DOHH2 (cell line): Measurements from ENCODE around the gene KLHL26.

Source experiments
- H3F3A ChIP-seq: fragments of 200-600 bp; sonication (generic), shearing (Covaris generic); 2 replicates; pipeline ENCODE4 v1.6.0; 2016; ENCODE audit warnings: antibody characterized with exemption, mild to moderate bottlenecking; ENCODE audit not compliant: control insufficient read depth, insufficient read depth
- H3K27ac ChIP-seq: fragments of 200-600 bp; sonication (generic); 2 replicates; pipeline ENCODE4 v1.5.1; 2014; ENCODE audit warnings: low read depth, mild to moderate bottlenecking, low read length, moderate library complexity
- H3K27me3 ChIP-seq: fragments of 200-600 bp; sonication (generic); 2 replicates; pipeline ENCODE4 v1.6.1; 2014; ENCODE audit warnings: mild to moderate bottlenecking, low read length, mixed read lengths; ENCODE audit not compliant: control insufficient read depth
- H3K36me3 ChIP-seq: fragments of 200-600 bp; sonication (generic); 2 replicates; pipeline ENCODE4 v1.6.1; 2014; ENCODE audit warnings: mild to moderate bottlenecking, low read length, moderate library complexity, mixed read lengths; ENCODE audit not compliant: control insufficient read depth
- H3K4me1 ChIP-seq: fragments of 200-600 bp; sonication (generic); 2 replicates; pipeline ENCODE4 v1.6.1; 2014; ENCODE audit warnings: mild to moderate bottlenecking, low read length, mixed read lengths; ENCODE audit not compliant: control insufficient read depth
- H3K4me2 ChIP-seq: fragments of 200-600 bp; sonication (generic); 2 replicates; pipeline ENCODE4 v1.6.0; 2014; ENCODE audit warnings: mild to moderate bottlenecking, low read length, moderate library complexity
- H3K4me3 ChIP-seq: fragments of 200-600 bp; sonication (generic); 2 replicates; pipeline ENCODE4 v1.5.1; 2014; ENCODE audit warnings: mild to moderate bottlenecking, low read length, mixed read lengths
- H3K79me2 ChIP-seq: fragments of 200-600 bp; sonication (generic); 2 replicates; pipeline ENCODE4 v1.6.1; 2014; ENCODE audit warnings: mild to moderate bottlenecking, low read length, mixed read lengths; ENCODE audit not compliant: control insufficient read depth
- H3K9me2 ChIP-seq: fragments of 200-600 bp; sonication (generic); replicated peaks from 2 replicates; pipeline ENCODE4 v1.6.1; 2014; ENCODE audit warnings: mild to moderate bottlenecking, low read length, mixed read lengths; ENCODE audit not compliant: control insufficient read depth
- H3K9me3 ChIP-seq: fragments of 200-600 bp; sonication (generic); 2 replicates; pipeline ENCODE4 v1.6.1; 2014; ENCODE audit warnings: antibody characterized with exemption, low read length, mixed read lengths; ENCODE audit not compliant: control insufficient read depth, insufficient read depth
- H4K20me1 ChIP-seq: fragments of 200-600 bp; sonication (generic); 2 replicates; pipeline ENCODE4 v1.6.0; 2014; ENCODE audit warnings: low read depth, mild to moderate bottlenecking, antibody characterized with exemption, low read length, moderate library complexity; ENCODE audit not compliant: control insufficient read depth, insufficient read depth
- EZH2phosphoT487 ChIP-seq: fragments of 200-600 bp; sonication (generic); IDR thresholded peaks from 2 replicates; pipeline ENCODE4 v1.6.1; 2017; ENCODE audit warnings: borderline replicate concordance, mild to moderate bottlenecking, antibody characterized with exemption, low read length, moderate library complexity, mixed read lengths
- TF ChIP-seq, protein P1 (sequence below): fragments of 200-600 bp; sonication (generic); IDR thresholded peaks from one replicate; pipeline ENCODE4 v1.5.1; 2014; ENCODE audit warnings: antibody characterized with exemption, mild to moderate bottlenecking, low read depth, low read length; ENCODE audit not compliant: poor library complexity, severe bottlenecking

The KLHL26 gene

DNA sequence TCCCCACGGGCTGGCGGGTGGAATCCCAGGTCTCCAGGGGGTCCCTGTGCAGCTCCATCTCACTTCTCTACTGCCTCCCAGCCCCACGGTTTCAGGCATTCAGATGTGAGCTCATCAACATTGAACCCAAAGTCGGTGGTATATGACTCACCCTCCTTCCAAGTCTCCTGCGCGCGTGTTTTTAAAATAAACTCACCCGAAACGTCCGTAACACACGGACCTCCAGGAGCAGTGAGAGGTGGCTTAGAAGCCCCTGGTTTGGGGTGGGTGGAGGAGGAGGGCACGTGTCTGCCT lies 32.6 kb downstream of the KLHL26 start:
- Histone ChIP-seq H3K4me1 (no peaks in the 10 kb centered on the region), H4K20me1 (no peaks in the 10 kb centered on the region), H3F3A (no peaks in the 10 kb centered on the region), H3K4me3 (no peak overlapping the region), H3K9me3 (no peaks in the 10 kb centered on the region), H3K36me3 (peaks cover 8% of the 10 kb centered on the region; the same call in 1 of the 2 replicates), H3K9me2 (no peaks in the 10 kb centered on the region), H3K27me3 (no peaks in the 10 kb centered on the region), H3K4me2 (no peak overlapping the region), H3K79me2 (no peaks in the 10 kb centered on the region), H3K27ac (no peak overlapping the region)
- TF ChIP-seq EZH2phosphoT487, result no peak
- TF ChIP-seq, protein P1, sequence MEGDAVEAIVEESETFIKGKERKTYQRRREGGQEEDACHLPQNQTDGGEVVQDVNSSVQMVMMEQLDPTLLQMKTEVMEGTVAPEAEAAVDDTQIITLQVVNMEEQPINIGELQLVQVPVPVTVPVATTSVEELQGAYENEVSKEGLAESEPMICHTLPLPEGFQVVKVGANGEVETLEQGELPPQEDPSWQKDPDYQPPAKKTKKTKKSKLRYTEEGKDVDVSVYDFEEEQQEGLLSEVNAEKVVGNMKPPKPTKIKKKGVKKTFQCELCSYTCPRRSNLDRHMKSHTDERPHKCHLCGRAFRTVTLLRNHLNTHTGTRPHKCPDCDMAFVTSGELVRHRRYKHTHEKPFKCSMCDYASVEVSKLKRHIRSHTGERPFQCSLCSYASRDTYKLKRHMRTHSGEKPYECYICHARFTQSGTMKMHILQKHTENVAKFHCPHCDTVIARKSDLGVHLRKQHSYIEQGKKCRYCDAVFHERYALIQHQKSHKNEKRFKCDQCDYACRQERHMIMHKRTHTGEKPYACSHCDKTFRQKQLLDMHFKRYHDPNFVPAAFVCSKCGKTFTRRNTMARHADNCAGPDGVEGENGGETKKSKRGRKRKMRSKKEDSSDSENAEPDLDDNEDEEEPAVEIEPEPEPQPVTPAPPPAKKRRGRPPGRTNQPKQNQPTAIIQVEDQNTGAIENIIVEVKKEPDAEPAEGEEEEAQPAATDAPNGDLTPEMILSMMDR, result no peak

DNA sequence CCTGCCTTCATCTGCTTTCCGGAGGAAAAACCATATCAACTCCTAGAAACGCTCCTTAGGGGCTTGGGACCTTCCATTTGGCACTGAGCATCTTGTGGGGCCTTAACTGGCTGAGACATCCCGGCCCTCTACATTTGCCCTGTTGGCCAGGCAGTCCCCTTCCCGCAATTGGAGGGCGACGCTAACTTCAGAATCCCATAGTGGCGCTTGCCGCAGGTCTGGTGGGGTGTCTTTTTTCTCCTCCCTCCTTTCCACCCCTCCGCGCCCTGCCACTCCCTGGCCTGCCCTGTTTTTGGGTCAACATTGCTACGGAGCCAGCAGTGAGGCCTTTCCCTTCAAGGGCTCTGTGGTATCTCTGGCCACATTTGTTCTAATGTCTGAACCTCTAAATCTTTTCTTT lies 33.1 kb downstream of the KLHL26 start:
- Histone ChIP-seq H3K4me2 (no peak overlapping the region), H3K9me3 (no peaks in the 10 kb centered on the region), H3K79me2 (no peaks in the 10 kb centered on the region), H3K36me3 (peaks cover 8% of the 10 kb centered on the region; the same call in 1 of the 2 replicates), H3K27me3 (no peaks in the 10 kb centered on the region), H3K4me3 (no peak overlapping the region), H4K20me1 (no peaks in the 10 kb centered on the region), H3K4me1 (no peaks in the 10 kb centered on the region), H3K27ac (no peak overlapping the region), H3F3A (no peaks in the 10 kb centered on the region), H3K9me2 (no peaks in the 10 kb centered on the region)
- TF ChIP-seq, protein P1, result no peak
- TF ChIP-seq EZH2phosphoT487, result no peak

GRCh38 chr19:18670312-18670711 lies 33.5 kb downstream of the KLHL26 start:
- no peak overlapping the region for H3K4me2 ChIP-seq
- no peaks in the 10 kb centered on the region for H3K27me3 ChIP-seq
- no peak overlapping the region for H3K27ac ChIP-seq
- H3K4me3 ChIP-seq, result no peak overlapping the region
- no peaks in the 10 kb centered on the region for H3K9me2 ChIP-seq
- H4K20me1 ChIP-seq, result no peaks in the 10 kb centered on the region
- H3K9me3 ChIP-seq, result no peaks in the 10 kb centered on the region
- H3K4me1 ChIP-seq, result no peaks in the 10 kb centered on the region
- H3K79me2 ChIP-seq, result no peaks in the 10 kb centered on the region
- TF ChIP-seq EZH2phosphoT487, result no peak
- TF ChIP-seq, protein P1, result no peak
- no peaks in the 10 kb centered on the region for H3F3A ChIP-seq
- H3K36me3 ChIP-seq, result peaks cover 8% of the 10 kb centered on the region; the same call in 1 of the 2 replicates

DNA sequence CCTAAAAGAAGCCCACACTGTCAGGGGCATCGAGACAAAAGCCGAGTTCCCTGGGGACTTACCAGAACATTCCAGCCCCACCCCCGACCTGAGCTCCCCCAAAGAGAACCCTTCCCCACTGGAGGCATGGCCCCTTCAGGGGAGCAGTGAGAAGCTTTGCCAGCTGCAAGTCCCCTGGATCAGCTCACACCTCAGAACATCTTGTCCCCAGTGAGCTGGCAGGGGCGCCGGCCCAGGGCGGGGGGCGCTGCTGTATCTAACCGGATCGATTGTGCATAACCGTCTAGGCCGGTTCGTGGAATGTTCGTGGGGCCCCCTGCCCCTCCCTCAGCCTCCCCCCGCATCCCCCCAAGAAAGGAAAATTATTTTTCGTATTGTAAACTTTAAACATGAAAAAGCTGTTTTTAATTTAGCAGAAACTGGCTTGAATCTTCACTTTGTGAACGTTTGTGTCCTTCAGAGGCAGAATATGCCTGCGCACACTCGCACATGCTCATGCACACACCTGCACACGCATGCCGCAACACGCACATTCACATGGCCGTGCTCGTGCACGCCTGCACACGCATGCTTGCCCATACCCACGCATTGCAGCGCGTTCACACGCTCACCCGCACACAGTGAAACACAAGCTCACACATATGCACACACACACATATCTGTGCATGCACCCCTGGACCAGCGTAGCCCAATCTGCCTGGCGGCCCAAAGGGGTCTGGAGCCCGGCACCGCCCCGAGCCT lies 34.6 kb downstream of the KLHL26 start:
- H3K4me2 ChIP-seq, result no peak overlapping the region
- no peaks in the 10 kb centered on the region for H3K9me2 ChIP-seq
- H3K27me3 ChIP-seq, result no peaks in the 10 kb centered on the region
- H4K20me1 ChIP-seq, result no peaks in the 10 kb centered on the region
- H3K4me1 ChIP-seq, result no peaks in the 10 kb centered on the region
- TF ChIP-seq EZH2phosphoT487, result no peak
- TF ChIP-seq, protein P1, result no peak
- no peaks in the 10 kb centered on the region for H3K79me2 ChIP-seq
- H3K27ac ChIP-seq, result no peak overlapping the region
- no peak overlapping the region for H3K4me3 ChIP-seq
- H3K9me3 ChIP-seq, result no peaks in the 10 kb centered on the region
- no peaks in the 10 kb centered on the region for H3F3A ChIP-seq
- H3K36me3 ChIP-seq, result peaks cover 8% of the 10 kb centered on the region; the same call in 1 of the 2 replicates
